Natural killer cell (primary cell): ENCODE data around the gene TRHDE. TPM values are rescaled to one million over a fixed set of nuclear protein-coding genes. Genes with fewer than 3 reads are reported as not detected.

ENCODE experiments used
- ATAC-seq, 3 donors: fragments of 150-1000 bp in 2 of 3; fragments of 200-7000 bp in 1 of 3; cut with Tn5 transposase; 1 replicate in 1 of 3; 2 replicates in 2 of 3; pipeline ENCODE4 v1.10.0; 2021; ENCODE audit warnings: mild to moderate bottlenecking in 2 of 3, moderate library complexity in 2 of 3
- DNase-seq, 2 donors: peaks; one replicate each; pipeline versions ENCODE4 v3.0.0 to v3.0.0-alpha.2; 2013 to 2021; ENCODE audit warnings: mixed read lengths in 1 of 2
- H3K27ac ChIP-seq: one replicate; pipeline ENCODE4 v1.5.1; 2013; ENCODE audit warnings: mild to moderate bottlenecking, low read length
- H3K27me3 ChIP-seq: one replicate; pipeline ENCODE4 v1.6.1; 2013; ENCODE audit warnings: low read length; ENCODE audit not compliant: control insufficient read depth, insufficient read depth
- H3K36me3 ChIP-seq: one replicate; pipeline ENCODE4 v1.6.1; 2013; ENCODE audit warnings: low read length; ENCODE audit not compliant: control insufficient read depth, insufficient read depth
- H3K4me1 ChIP-seq: one replicate; pipeline ENCODE4 v1.6.1; 2013; ENCODE audit warnings: low read length; ENCODE audit not compliant: control insufficient read depth, insufficient read depth
- H3K4me3 ChIP-seq: one replicate; pipeline ENCODE4 v1.5.1; 2013; ENCODE audit warnings: low read length
- H3K9me3 ChIP-seq: one replicate; pipeline ENCODE4 v1.6.1; 2013; ENCODE audit warnings: low read length; ENCODE audit not compliant: control insufficient read depth, insufficient read depth
- H3K27ac Mint-ChIP-seq, 2 donors: one replicate each; pipeline ENCODE4 v1.8.0; 2022; ENCODE audit warnings: mild to moderate bottlenecking in 2 of 2, mixed read lengths in 2 of 2, moderate library complexity in 1 of 2
- H3K27me3 Mint-ChIP-seq, 2 donors: one replicate each; pipeline ENCODE4 v1.8.0; 2022; ENCODE audit warnings: low read depth in 2 of 2, mixed read lengths in 2 of 2
- H3K36me3 Mint-ChIP-seq: one replicate; pipeline ENCODE4 v1.8.0; 2022; ENCODE audit warnings: mixed read lengths
- H3K4me1 Mint-ChIP-seq, 2 donors: one replicate each; pipeline ENCODE4 v1.8.0; 2022; ENCODE audit warnings: mixed read lengths in 2 of 2
- H3K4me3 Mint-ChIP-seq: one replicate; pipeline ENCODE4 v1.8.0; 2022; ENCODE audit warnings: mild to moderate bottlenecking, moderate library complexity, mixed read lengths
- H3K9me3 Mint-ChIP-seq, 2 donors: one replicate each; pipeline ENCODE4 v1.8.0; 2022; ENCODE audit warnings: mixed read lengths in 2 of 2
- CTCF ChIP-seq: fragments of 200-600 bp; IDR thresholded peaks from one replicate; pipeline ENCODE4 v1.8.0; 2022; ENCODE audit warnings: antibody characterized with exemption
- WGBS: methylation state at CpG from one replicate; pipeline ENCODE4 v1.1.7; 2013; ENCODE audit warnings: missing lambda C conversion rate; ENCODE audit not compliant: insufficient coverage; 5-methylcytosine and 5-hydroxymethylcytosine counted together
- intact Hi-C: fragments of 100-400 bp; cut with micrococcal nuclease; formaldehyde crosslinking; loops from one replicate; pipeline ENCODE4 v1.14.2; 2022
- total RNA-seq, 4 donors: library from RNA; stranded (reverse); fragments of 120-200 nt in 1 of 4; gene quantifications; one replicate each; pipeline versions ENCODE4 v1.2.3 to v1.2.4, GENCODE V29; 2013 to 2022

The TRHDE gene
- total RNA-seq, 3 donors from 2014 or later (not counting 1 experiment from before 2014, with no cell fraction given), result 0.33 TPM; not detected in 2

- intact Hi-C loops, result no loop called here
These were observed 2.8 kb downstream of the TRHDE start for GRCh38 chr12:72274931-72275330.

GRCh38 chr12:72275526-72275925 is 3.4 kb downstream of the TRHDE start:
- intact Hi-C loops, result no loop called here
- 94% methylated on average over 2 of the region's 2 CpGs for WGBS

More at GRCh38 chr12:72274931-72275330, 2.8 kb downstream of the TRHDE start:
- no peak for DNase-seq
- no peaks in the 10 kb centered on the region for H3K9me3 ChIP-seq
- peaks cover 12% of the 10 kb centered on the region for H3K4me1 ChIP-seq
- H3K36me3 ChIP-seq, result no peaks in the 10 kb centered on the region
- peaks cover 24 to 37% of the 10 kb centered on the region in 2 donors for H3K27me3 Mint-ChIP-seq
- peaks cover 23% of the 10 kb centered on the region for H3K27me3 ChIP-seq
- H3K4me1 Mint-ChIP-seq, result no peaks in the 10 kb centered on the region
- no peak overlapping the region for H3K27ac ChIP-seq
- ATAC-seq, result no peak
- peaks cover 0 to 2% of the 10 kb centered on the region in 2 donors for H3K9me3 Mint-ChIP-seq
- no peak overlapping the region for H3K27ac Mint-ChIP-seq
- no peak overlapping the region for H3K4me3 ChIP-seq
- WGBS, result 92% methylated on average over 1 of the region's 1 CpG
- no peak overlapping the region for H3K4me3 Mint-ChIP-seq
- no peaks in the 10 kb centered on the region for H3K36me3 Mint-ChIP-seq
- TF ChIP-seq CTCF, result no peak

GRCh38 chr12:72276181-72276805 is 4.1 kb downstream of the TRHDE start:
- Mint-ChIP-seq H3K27ac (no peak overlapping the region), H3K27me3 (peaks cover 18 to 23% of the 10 kb centered on the region in 2 donors), H3K9me3 (peaks cover 0 to 2% of the 10 kb centered on the region in 2 donors), H3K4me1 (no peaks in the 10 kb centered on the region), H3K36me3 (no peaks in the 10 kb centered on the region), H3K4me3 (no peak overlapping the region)
- Histone ChIP-seq H3K4me1 (peaks cover 12% of the 10 kb centered on the region), H3K4me3 (no peak overlapping the region), H3K27me3 (peaks cover 18% of the 10 kb centered on the region), H3K9me3 (no peaks in the 10 kb centered on the region), H3K27ac (no peak overlapping the region), H3K36me3 (no peaks in the 10 kb centered on the region)
- TF ChIP-seq CTCF, result no peak
- intact Hi-C loops, result no loop called here
- DNase-seq (no peak), ATAC-seq (no peak)
- 79% methylated on average over 2 of the region's 3 CpGs for WGBS

More at GRCh38 chr12:72275526-72275925, 3.4 kb downstream of the TRHDE start:
- H3K27ac Mint-ChIP-seq, result no peak overlapping the region
- H3K36me3 Mint-ChIP-seq, result no peaks in the 10 kb centered on the region
- H3K9me3 Mint-ChIP-seq, result peaks cover 0 to 2% of the 10 kb centered on the region in 2 donors
- TF ChIP-seq CTCF, result no peak
- H3K4me3 ChIP-seq, result no peak overlapping the region
- H3K36me3 ChIP-seq, result no peaks in the 10 kb centered on the region
- H3K27ac ChIP-seq, result no peak overlapping the region
- DNase-seq, result no peak
- H3K9me3 ChIP-seq, result no peaks in the 10 kb centered on the region
- H3K4me3 Mint-ChIP-seq, result no peak overlapping the region
- no peaks in the 10 kb centered on the region for H3K4me1 Mint-ChIP-seq
- H3K27me3 ChIP-seq, result peaks cover 20% of the 10 kb centered on the region
- peaks cover 20 to 31% of the 10 kb centered on the region in 2 donors for H3K27me3 Mint-ChIP-seq
- peaks cover 12% of the 10 kb centered on the region for H3K4me1 ChIP-seq
- ATAC-seq, result no peak

GRCh38 chr12:72277415-72277814 is 5.2 kb downstream of the TRHDE start:
- Mint-ChIP-seq H3K4me3 (no peak overlapping the region), H3K27me3 (peaks cover 11 to 15% of the 10 kb centered on the region in 2 donors), H3K27ac (no peak overlapping the region), H3K36me3 (no peaks in the 10 kb centered on the region), H3K9me3 (peaks cover 0 to 2% of the 10 kb centered on the region in 2 donors), H3K4me1 (no peaks in the 10 kb centered on the region)
- peaks cover 14% of the 10 kb centered on the region for H3K27me3 ChIP-seq
- no peaks in the 10 kb centered on the region for H3K9me3 ChIP-seq
- intact Hi-C loops, result no loop called here
- no peak overlapping the region for H3K27ac ChIP-seq
- 80% methylated on average over 1 of the region's 2 CpGs for WGBS
- TF ChIP-seq CTCF, result no peak
- no peak for ATAC-seq
- no peak overlapping the region for H3K4me3 ChIP-seq
- H3K36me3 ChIP-seq, result no peaks in the 10 kb centered on the region
- no peak for DNase-seq
- peaks cover 6% of the 10 kb centered on the region for H3K4me1 ChIP-seq
